NCI-H2171 treated with DMSO at 0.1 percent for 48 hours (cell line): ENCODE results near the gene EML4.

Experiments used
- DNase-seq: peaks from one replicate; lab custom pipeline; 2025; lab: John Stamatoyannopoulos, UW

Gene EML4

GRCh38 chr2:42137125-42137841 lies 31.9 kb upstream of the EML4 start:
- no peak for DNase-seq

GRCh38 chr2:42138163-42139015 lies 30.8 kb upstream of the EML4 start:
- DNase-seq = peak; percentile 35

- DNase-seq = no peak
Measured at GRCh38 chr2:42139101-42139500, 30.1 kb upstream of the EML4 start.

- DNase-seq = no peak
Measured at GRCh38 chr2:42140496-42140895, 28.7 kb upstream of the EML4 start.

GRCh38 chr2:42141687-42142546 lies 27.2 kb upstream of the EML4 start:
- peak; percentile 94 for DNase-seq

- DNase-seq = no peak
Measured at GRCh38 chr2:42142547-42143184, 26.5 kb upstream of the EML4 start.

- no peak for DNase-seq
Measured at GRCh38 chr2:42147641-42148274, 21.4 kb upstream of the EML4 start.

GRCh38 chr2:42150159-42150558 lies 19.0 kb upstream of the EML4 start:
- DNase-seq = no peak

GRCh38 chr2:42153944-42154581 lies 15.1 kb upstream of the EML4 start:
- DNase-seq = peak; percentile 19

- DNase-seq = no peak
Measured at GRCh38 chr2:42156721-42157120, 12.4 kb upstream of the EML4 start.

- DNase-seq = no peak
Measured at GRCh38 chr2:42161444-42161843, 7.7 kb upstream of the EML4 start.

- peak; percentile 97 for DNase-seq
Measured at GRCh38 chr2:42163444-42164045, 5.6 kb upstream of the EML4 start.

- peak; percentile 60 for DNase-seq
Measured at GRCh38 chr2:42164046-42164445, 5.1 kb upstream of the EML4 start.

- DNase-seq = no peak
Measured at GRCh38 chr2:42164971-42165370, 4.2 kb upstream of the EML4 start.

GRCh38 chr2:42167458-42167857 lies 1.7 kb upstream of the EML4 start:
- DNase-seq = no peak

GRCh38 chr2:42168459-42169099 lies 574 bp upstream of the EML4 start:
- DNase-seq = no peak

GRCh38 chr2:42169874-42170521 lies 845 bp downstream of the EML4 start:
- DNase-seq = no peak

- no peak for DNase-seq
Measured at GRCh38 chr2:42170619-42171395, 1.7 kb downstream of the EML4 start.
